Hepatocyte (in vitro differentiated cells): ENCODE measurements around the gene GOLGA8J.
"Not testable (repeated sequence)": the region's sequence is repeated elsewhere in the genome, so short reads cannot be mapped to it uniquely, and the experiment has no call there.

Experiments
- CTCF ChIP-seq: fragments of 200-600 bp; sonication (generic); IDR thresholded peaks from 2 replicates; pipeline ENCODE4 v1.5.1; 2016; ENCODE audit warnings: antibody characterized with exemption, mild to moderate bottlenecking; ENCODE audit not compliant: poor library complexity
- EZH2phosphoT487 ChIP-seq: fragments of 200-600 bp; sonication (generic); IDR thresholded peaks from one replicate; pipeline ENCODE4 v1.6.1; 2018; ENCODE audit warnings: antibody characterized with exemption, mild to moderate bottlenecking, low read depth, moderate library complexity; ENCODE audit not compliant: unreplicated experiment, severe bottlenecking

DNA sequence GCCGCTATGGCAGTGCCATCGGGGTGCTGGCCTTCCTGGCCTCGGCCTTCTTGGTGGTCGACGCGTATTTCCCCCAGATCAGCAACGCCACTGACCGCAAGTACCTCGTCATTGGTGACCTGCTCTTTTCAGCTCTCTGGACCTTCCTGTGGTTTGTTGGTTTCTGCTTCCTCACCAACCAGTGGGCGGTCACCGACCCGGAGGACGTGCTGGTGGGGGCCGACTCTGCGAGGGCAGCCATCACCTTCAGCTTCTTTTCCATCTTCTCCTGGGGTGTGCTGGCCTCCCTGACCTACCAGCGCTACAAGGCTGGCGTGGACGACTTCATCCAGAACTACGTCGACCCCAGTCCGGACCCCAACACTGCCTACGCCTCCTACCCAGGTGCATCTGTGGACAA is 37.9 kb upstream of the GOLGA8J start:
- TF ChIP-seq CTCF, EZH2phosphoT487: not testable (repeated sequence)
